Measurements from ENCODE around the gene ETV6.

Gene ETV6

DNA sequence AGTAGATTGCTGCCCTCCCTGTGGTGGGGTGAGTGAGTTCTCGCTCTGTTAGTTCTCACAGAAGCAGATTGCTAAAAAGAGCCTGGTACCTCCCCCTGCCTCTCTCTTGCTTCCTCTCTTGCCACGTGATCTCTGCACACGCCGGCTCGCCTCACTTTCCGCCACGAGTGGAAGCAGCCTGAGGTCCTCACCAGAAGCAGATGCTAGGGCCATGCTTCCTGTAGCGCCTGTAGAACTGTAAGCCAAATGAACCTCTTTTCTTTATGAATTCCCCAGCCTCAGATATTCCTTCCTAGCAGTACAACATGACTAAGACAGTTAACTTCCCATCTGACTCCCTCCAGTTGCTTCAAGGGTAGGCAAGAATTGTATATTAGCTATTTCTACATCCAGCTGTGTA lies 76.2 kb downstream of the ETV6 start:
- DNase-seq (ENCODE audit: low read depth, low spot score), result no peak
- in situ Hi-C loops (cut with HindIII; ENCODE audit: low sequenced_read_pairs), result no loop called here
- TF ChIP-seq, protein P1, sequence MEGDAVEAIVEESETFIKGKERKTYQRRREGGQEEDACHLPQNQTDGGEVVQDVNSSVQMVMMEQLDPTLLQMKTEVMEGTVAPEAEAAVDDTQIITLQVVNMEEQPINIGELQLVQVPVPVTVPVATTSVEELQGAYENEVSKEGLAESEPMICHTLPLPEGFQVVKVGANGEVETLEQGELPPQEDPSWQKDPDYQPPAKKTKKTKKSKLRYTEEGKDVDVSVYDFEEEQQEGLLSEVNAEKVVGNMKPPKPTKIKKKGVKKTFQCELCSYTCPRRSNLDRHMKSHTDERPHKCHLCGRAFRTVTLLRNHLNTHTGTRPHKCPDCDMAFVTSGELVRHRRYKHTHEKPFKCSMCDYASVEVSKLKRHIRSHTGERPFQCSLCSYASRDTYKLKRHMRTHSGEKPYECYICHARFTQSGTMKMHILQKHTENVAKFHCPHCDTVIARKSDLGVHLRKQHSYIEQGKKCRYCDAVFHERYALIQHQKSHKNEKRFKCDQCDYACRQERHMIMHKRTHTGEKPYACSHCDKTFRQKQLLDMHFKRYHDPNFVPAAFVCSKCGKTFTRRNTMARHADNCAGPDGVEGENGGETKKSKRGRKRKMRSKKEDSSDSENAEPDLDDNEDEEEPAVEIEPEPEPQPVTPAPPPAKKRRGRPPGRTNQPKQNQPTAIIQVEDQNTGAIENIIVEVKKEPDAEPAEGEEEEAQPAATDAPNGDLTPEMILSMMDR (IDR thresholded peaks at IDR 0.05; ENCODE audit: low read depth, low read length), result no peak
- no peak overlapping the region for H3K4me3 ChIP-seq (ENCODE audit: low read depth, low read length)

DNA sequence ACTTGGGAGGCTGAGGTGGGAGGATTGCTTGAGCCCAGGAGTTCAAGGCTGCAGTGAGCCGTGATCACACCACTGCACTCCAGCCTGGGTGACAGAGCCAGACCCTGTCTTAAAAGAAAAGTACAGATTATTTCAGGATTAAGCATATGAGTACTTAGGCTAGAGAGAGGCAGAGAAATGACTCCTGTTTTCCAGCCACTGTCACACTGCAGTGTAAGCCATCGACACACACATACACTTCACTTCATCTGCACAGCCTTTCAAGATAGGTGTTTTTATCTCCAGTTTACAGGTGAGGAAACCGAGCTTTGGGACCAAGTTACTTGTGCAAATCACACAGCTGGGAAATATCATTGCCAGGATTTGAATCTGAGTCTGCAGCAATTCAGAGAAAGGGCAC lies 77.2 kb downstream of the ETV6 start:
- DNase-seq (ENCODE audit: low read depth, low spot score), result no peak
- TF ChIP-seq, protein P1 (IDR thresholded peaks at IDR 0.05; ENCODE audit: low read depth, low read length), result no peak
- H3K4me3 ChIP-seq (ENCODE audit: low read depth, low read length), result no peak overlapping the region
- in situ Hi-C loops (cut with HindIII; ENCODE audit: low sequenced_read_pairs), result no loop called here

DNA sequence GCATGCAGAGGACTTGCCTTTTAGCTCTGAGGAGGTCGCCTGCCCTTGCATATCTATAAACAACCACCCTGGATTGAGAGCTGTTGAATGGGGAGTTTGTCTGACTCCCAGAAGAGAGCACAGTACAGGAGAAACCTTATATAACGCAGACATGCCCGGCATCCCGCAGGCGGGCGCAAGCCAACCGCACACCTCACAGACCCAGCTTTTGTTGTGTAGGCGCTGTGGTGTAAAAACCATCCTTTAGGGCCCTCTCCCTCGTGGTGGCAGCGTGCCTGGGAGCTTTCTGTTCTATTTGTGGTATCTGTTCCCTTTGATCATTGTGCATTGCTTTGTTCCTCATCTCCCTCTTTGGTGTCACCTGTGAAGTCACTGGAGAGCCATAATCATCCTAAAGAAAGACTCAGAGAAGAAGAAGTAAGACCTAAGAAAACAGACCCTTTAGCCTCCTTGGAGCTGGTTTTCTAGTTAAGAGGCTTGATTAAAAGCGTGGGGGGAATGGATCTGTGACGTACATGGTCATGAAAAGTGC lies 77.7 kb downstream of the ETV6 start:
- DNase-seq (ENCODE audit: low read depth, low spot score), result no peak
- in situ Hi-C loops (cut with HindIII; ENCODE audit: low sequenced_read_pairs), result no loop called here

DNA sequence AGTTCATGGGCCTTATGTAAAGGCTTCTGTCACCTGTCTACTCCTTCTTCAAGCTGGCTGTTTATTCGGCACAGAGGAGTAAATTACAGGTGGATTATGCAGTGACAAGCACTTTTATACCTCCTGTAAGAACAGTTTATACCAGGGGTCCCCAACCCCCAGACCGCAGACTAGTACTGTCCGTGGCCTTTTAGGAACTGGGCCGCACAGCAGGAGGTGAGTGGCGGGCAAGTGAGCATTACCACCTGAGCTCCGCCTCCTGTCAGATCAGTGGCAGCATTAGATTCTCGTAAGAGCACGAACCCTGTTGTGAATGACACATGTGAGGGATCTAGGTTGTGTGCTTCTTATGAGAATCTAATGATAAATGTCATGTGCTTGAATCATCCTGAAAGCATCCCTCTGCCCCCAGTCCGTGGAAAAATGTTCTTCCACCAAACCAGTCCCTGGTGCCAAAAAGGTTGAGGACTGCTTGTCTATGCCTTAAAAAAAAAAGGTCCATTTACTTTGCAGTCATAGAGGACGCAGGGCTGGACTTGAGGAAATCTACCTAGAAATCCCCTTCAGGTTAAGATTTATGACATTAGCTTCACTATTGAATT lies 78.8 kb downstream of the ETV6 start:
- no peak for DNase-seq (ENCODE audit: low read depth, low spot score)
- in situ Hi-C loops (cut with HindIII; ENCODE audit: low sequenced_read_pairs), result no loop called here
- H3K4me3 ChIP-seq (ENCODE audit: low read depth, low read length), result no peak overlapping the region
- TF ChIP-seq, protein P1 (IDR thresholded peaks at IDR 0.05; ENCODE audit: low read depth, low read length), result no peak

More for the DNA sequence above, 77.7 kb downstream of the ETV6 start:
- H3K4me3 ChIP-seq (ENCODE audit: low read depth, low read length), result no peak overlapping the region
- TF ChIP-seq, protein P1 (IDR thresholded peaks at IDR 0.05; ENCODE audit: low read depth, low read length), result no peak

DNA sequence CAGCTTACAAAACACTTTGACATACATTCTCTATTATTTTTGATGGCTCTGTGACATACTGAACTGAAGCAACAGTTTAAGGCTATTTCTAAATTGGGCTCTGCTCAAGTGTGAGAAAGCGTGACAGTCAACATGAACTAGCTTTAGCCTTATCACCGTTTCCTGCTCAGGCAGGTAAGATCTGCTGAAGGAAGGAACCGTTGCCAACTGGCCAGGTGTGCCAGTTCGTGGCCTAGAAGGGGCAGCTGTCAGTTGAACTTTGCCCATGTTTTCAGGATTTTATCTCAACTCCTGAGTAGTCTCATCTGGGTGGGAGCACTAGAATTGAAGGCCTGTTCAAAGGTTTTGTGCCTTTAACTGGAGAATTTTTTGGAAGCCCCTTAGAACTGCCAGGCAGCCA lies 79.5 kb downstream of the ETV6 start:
- no peak for DNase-seq (ENCODE audit: low read depth, low spot score)
- TF ChIP-seq, protein P1 (IDR thresholded peaks at IDR 0.05; ENCODE audit: low read depth, low read length), result no peak
- in situ Hi-C loops (cut with HindIII; ENCODE audit: low sequenced_read_pairs), result no loop called here
- H3K4me3 ChIP-seq (ENCODE audit: low read depth, low read length), result no peak overlapping the region

DNA sequence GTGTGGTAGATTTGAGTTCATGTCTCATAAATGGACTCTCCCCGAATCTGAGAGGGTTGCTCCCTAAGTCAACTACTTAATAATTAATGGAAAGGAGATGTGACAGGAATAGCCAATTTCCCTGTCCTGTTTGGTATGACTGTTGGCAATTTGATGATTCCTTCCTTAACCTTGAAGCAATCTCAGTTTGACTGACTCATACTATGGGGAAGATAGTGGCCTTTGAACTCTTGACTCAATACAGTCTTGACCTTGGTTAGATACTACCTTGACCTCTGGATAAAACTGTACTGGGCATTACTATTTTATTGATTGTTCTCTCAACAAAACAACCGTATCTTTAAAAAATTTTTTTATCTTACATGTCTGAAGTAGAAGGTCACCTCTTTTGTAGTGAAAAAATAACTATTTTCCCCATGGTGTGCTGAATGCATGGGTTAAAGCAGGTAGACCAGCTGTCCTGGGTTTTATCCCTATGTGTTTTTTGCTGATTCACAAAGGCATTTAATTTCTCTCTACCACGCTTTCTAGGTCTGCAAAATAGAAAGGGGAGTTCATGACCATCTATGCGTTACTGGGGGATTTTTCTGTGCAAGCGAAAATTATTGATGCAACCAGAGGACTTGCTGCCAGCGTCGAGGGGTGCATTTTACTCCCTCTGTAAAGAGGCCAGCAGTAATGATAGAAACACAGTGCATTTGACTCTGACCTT lies 80.1 kb downstream of the ETV6 start:
- no peak for DNase-seq (ENCODE audit: low read depth, low spot score)
- no peak overlapping the region for H3K4me3 ChIP-seq (ENCODE audit: low read depth, low read length)
- TF ChIP-seq, protein P1 (IDR thresholded peaks at IDR 0.05; ENCODE audit: low read depth, low read length), result no peak
- in situ Hi-C loops (cut with HindIII; ENCODE audit: low sequenced_read_pairs), result no loop called here
